IPS-18c (cell line): ENCODE results near the gene TAF9B.
"Not testable (repeated sequence)": the region's sequence is repeated elsewhere in the genome, so short reads cannot be mapped to it uniquely, and the experiment has no call there.

ENCODE experiments used
- H3K4me3 ChIP-seq: 2 replicates; pipeline ENCODE4 v1.7.0; 2013; ENCODE audit warnings: low read depth, mild to moderate bottlenecking, low read length, moderate library complexity; ENCODE audit not compliant: insufficient read depth
- H3K9me3 ChIP-seq: one replicate; pipeline ENCODE4 v1.6.1; 2013; ENCODE audit warnings: mild to moderate bottlenecking, low read length, moderate library complexity; ENCODE audit not compliant: control insufficient read depth, insufficient read depth

Gene TAF9B

DNA sequence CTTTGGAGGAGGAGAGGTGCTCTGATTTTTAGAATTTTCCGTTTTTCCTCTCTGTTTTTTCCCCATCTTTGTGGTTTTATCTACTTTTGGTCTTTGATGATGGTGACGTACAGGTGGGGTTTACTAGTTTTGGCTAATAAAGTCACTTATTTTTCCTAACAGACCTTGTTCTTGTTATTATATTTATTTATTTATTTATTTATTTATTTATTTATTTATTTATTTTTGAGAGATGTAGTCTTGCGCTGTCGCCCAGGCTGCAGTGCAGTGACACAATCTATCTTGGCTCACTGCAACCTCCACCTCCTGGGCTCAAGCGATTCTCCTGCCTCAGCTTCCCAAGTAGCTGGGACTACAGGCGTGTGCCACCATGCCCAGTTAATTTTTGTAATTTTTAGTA is 58.0 kb downstream of the TAF9B start:
- not testable (repeated sequence) for H3K4me3 ChIP-seq, H3K9me3 ChIP-seq
